HG03025 (cell line): ENCODE measurements around the gene USP37.
"Not testable (repeated sequence)": the region's sequence is repeated elsewhere in the genome, so short reads cannot be mapped to it uniquely, and the experiment has no call there.

Experiments
- ATAC-seq: cut with Tn5 transposase; IDR thresholded peaks from one replicate; pipeline ENCODE4 v1.9.1; 2021; ENCODE audit warnings: mild to moderate bottlenecking, moderate library complexity; ENCODE audit not compliant: unreplicated experiment, low FRiP score

The USP37 gene

DNA sequence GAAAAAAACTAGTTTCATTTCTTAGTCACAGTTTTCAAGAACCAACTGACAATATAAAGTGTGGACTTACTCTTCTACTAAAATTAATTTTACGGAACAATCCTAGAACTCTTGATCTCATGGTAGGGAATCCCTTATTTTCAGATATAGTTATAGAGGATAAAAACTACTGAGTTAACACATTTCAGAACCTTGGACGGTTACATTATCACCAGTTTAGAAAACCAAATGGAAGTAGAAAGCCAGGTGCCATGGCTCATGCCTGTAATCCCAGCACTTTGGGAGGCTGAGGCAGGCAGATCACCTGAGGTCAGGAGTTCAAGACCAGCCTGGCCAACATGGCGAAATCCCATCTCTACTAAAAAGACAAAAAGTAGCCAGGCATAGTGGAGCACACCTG, 13.9 kb downstream of the USP37 start:
- ATAC-seq, result not testable (repeated sequence)

DNA sequence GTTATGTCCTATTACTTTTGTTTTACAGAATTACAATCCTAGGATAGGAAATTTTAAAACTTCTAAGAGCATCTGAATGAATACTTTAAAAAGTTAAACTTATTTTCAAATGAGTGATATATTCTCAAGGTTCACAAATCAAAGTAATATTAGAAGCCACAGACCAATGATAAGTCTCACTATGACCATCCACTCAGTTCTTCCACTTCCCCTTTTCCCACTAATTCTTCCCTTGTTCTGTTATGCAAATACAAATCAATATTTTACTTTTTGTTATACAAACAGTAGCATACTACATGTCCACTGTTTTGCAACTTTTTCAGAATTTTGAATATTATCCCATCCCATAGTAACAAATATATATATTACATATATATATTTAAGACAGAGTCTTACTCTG, 20.2 kb downstream of the USP37 start:
- no peak for ATAC-seq

DNA sequence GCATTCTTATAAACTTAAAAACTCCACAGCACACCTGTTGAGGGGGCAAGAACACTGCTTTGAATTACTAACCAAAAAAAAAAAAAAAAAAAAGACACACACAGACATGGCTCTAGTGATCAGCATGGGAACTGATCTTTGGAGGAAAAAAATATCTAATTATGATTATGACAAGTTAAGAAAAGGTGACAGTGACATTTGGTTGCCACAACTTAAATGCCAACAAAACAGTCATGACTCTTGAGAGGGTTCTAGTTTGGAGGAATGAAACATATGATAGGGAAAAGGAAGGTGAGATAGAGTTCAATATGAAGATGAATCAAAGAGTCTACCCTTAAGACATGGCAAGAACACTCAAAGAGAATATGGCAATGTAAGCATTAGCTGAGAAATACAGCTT, 20.6 kb downstream of the USP37 start:
- no peak for ATAC-seq

DNA sequence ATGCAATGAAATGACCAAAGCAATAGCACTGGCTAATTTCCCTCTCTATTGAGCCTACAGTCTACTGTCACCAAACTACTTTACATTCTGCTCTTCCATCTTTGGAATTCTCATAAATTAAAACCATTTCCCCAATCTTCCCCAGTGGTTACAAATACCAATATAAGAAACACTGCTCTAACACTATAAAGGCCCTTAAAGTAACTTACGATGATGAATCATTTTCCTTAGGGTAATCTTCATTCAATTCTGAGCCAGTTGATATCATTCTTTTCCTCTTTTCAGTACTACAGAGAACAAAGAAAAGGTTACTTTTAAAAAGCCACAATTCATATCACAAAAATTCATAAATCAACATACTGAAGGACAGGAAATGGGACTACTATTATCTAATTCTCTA, 22.1 kb downstream of the USP37 start:
- ATAC-seq, result no peak

DNA sequence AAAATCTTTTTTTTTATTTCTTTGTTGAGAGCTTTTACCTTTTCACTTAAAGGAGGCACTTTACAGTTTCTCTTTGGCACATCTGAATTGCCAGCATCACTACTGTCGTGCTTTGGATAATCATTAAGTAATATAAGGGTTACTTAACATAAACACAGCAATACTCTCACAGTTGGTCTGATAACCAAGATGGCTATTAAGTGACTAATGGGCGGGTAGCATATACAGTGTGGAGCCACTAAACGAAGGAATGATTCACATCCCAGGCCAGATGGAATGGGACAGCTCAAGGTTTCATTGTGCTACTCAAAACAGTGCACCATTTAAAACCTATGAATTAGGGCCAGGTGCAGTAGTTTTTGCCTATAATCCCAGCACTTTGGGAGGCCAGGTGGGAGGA, 28.1 kb downstream of the USP37 start:
- no peak for ATAC-seq

DNA sequence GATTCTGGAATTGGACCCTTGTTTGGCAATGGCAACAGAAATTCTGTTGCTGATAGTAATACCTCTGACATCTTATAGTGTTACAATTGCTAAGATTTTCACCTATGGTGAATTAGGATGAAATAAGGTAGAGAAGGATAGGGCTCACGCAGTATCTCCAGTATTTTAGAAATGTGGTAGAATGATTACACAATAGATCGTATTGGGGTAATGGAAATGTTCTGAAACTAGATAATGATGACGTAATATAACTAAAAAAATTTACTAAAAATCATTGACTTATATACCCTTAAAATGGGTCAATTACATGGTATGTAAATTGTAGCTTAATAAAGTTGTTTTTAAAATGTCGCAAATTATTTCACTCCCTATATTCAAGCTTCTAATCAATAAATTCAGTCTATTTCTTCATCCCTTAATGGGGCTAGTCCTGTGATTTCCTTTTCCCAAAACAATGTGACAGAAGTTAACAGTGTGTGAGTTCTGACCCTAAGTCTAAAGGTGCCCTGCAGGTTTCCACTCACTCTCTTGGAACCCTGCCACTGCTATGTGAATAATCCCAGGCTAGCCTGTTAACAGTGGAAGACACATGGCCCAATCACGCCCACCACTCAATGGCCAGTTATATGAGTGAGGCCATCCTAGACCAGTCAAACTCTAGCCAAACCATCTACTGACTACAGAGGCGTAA, 31.2 kb downstream of the USP37 start:
- ATAC-seq, result no peak

DNA sequence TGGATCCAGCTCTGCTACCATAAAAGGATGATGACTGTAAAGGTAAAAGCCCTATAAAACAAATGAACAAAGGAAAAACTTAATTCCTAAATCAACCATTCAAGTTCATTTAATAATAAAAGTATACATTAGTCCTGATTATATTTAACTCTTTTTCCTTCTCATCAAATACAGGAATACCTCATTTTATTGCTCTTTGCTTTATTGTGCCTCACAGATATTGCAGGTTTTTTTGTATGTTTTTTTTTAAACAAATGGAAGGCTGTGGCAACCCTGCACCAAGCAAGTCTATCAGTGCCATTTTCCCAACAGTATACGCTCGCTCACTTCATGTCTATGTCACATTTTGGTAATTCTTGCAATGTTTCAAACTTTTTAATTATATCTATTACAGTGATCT, 38.2 kb downstream of the USP37 start:
- no peak for ATAC-seq

DNA sequence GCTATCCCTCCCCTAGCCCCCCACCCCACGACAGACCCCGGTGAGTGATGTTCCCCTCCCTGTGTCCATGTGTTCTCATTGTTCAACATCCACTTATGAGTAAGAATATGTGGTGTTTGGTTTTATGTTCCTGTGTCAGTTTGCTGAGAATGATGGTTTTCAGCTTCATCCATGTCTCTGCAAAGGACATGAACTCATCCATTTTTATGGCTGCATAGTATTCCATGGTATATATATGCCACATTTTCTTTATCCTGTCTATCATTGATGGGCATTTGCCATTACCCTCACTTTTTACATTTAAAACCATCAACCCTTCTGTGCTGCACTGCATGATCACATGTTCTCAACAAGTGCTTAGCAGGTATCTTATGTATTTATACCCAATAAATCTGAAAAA, 39.7 kb downstream of the USP37 start:
- not testable (repeated sequence) for ATAC-seq

DNA sequence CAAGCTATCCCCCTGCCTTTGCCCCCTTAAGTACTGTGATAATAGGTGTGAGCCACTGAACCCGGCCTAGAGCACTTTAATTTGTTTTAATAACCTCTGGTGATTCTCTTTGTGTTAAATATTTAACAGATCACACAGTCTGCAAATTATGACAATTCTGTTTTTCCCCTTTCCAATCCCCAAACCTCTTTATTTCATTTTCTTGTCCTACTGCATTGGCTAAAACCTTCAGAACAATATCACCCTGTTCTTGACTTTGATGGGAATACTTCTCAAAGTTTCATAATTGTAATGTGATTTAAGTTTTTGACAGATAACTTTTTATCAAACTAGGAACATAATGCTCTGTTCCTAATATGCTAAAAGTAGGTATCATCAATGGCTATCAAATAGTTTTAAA, 44.5 kb downstream of the USP37 start:
- no peak for ATAC-seq

DNA sequence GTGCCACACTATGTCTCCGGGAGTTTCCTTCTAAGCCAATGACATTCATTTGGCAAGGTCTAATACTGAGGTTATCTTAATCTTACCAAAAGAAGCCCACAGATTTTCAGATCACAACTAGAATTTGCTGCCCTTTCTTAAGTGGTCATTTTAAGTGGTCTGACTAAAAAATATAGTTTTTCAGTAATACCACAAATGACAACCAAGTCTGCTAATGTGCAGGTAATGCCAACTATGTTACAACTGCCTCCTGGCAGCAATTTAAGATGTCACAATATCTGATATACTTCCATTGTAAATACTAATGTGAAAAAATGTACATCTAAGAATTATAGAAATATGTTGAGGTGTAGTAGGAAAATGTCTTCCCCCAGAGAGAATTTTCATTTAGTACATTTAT, 49.3 kb downstream of the USP37 start:
- no peak for ATAC-seq

DNA sequence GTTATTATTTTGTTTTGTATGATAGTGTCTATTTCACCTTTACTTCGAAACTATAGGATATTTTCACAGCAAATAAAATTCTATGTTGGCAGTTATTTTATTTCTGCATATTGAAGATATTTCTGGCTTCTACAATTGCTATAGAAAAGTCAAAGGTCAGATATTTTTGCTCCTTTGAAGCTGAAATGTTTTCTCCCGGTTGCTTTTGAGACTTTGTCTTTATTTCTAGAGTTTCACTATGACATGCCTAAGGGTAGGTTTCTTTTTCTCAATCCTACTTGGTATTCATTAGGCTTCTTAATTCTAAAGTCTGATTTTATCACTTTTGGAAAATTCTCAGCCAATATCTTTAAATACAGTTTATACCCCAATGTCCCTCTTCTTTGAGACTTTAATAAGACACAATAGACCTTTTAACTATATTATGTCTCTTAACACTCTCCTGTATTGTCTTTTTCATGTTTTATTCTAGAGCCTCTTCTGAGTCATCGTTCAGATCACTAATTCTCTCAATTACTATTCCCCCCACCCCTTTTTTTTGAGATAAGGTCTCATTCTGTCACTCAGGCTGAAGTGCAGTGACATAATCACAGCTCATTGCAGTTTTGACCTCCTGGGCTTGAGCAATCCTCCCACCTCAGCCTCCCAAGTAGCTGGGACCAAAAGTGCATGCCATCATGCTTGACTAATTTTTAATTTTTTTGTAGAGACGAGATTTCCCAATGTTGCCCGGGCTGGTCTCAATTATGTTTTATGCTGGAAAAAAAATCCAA, 50.5 kb downstream of the USP37 start:
- no peak for ATAC-seq

DNA sequence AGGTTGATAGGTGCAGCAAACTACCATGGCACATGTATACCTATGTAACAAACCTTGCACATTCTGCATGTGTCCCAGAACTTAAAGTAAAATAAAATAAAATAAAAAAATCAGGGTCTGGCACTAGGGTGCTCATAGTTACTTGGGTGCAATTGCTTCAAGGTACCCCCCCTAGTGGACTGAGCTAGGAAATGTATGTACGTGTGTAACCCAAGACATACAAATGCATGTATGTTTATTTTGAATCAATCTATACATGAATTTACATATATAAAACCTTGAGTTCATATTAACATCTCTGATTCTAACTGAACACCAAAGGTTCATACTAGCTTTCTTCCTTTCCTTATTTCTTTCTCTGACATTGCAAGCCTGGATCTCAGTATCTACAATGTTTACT, 51.5 kb downstream of the USP37 start:
- no peak for ATAC-seq

DNA sequence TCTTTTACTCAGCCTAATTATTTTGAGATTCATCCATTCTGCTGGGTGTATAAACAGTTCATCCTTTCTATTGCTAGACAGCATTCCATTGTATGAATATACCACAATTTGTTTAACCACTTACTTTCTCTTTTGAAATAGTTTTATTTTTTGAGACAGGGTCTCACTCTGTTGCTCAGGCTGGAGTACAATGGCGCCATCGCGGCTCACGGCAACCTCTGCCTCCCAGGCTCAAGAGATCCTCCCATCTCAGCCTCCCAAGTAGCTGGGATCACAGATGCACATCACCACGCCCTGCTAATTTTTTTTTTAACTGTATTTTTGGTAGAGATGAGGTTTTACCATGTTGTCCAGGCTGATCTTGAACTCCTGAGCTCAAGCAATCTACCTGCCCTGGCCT, 54.5 kb downstream of the USP37 start:
- no peak for ATAC-seq

DNA sequence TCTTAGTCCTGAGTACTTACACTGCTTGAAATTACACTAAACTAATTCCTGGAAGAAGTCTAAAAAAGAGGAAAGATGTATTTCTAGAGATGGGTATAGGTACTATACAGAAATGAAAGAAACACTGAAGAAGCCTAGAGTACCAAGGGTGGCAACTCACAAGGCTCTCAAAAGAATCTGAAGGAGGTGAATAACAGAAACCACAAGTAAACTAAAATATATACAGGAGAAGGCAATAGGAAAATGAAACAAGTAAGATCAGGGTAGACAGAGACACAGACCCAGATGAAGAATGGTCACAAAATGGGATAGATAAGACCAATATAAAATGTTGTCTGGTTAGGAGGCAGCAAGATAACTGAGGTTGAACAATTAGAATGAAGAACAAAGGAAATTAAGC, 59.9 kb downstream of the USP37 start:
- ATAC-seq, result no peak

DNA sequence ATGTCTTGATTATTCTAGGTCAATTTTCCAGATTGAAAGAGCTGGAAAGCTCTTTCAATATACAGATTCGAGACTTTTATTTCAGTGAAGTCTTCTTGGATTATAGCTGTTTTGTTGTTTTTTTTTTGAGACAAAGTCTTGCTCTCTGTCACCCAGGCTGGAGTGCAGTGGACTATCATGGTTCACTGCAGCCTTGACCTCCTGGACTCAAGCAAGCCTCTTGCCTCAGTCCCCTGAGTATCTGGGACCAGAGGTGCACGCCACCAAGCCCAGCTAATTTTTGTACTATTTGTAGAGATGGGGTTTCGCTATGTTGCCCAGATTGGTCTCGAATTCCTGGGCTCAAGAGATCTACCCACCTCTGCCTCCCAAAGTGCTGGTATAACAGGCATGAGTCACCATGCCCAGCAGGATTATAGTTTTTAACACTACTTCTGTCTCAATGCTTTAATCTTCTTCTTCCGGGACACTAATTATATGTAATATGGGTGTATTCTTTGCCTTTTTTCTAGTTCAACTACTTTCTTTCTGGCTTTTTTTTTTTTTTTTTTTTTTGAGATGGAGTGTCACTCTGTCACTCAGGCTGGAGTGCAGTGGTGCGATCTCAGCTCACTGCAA, 62.3 kb downstream of the USP37 start:
- ATAC-seq, result no peak

DNA sequence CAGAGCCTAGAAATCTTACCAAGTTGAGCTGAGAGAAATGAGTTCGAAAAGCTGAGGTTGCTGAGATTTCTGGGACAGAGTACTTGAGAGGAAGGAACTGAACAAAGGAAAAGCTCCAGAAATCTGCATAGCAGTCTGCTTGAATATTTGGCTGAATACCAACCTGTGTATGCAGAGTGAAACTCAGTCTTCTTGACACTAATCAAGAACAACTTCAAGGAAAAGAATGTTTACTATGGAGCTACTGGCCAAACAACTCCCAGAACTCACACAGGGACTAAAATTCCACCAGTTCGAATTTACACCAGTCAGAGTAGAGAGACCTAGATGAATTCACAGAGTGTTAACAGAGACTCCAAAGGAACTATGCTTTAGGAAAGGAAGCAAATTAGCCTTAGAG, 66.5 kb downstream of the USP37 start:
- ATAC-seq, result no peak

DNA sequence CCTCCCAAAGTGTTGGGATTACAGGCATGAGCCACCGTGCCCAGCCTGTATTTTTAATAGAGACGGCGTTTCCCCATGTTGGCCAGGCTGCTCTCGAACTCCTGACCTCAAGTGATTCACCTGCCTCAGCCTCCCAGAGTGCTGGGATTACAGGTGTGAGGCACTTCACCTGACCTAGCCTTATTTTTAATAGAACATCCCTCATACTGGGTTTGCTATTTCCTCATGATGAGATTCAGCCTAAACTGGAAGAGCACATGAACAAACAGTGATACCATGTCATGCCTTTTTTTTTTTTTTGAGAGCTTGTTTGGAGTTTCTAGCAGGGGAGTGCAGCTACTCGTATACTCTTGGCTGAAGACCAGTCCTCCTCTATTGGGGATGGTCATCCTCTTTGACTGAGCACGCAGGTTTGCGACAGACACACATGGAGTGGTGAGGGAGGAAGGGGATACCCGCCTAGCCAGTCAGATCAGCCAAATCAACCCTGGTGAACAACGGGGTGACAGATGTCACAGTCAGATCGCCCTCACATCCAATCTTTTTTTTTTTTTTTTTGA, 67.6 kb downstream of the USP37 start:
- no peak for ATAC-seq

DNA sequence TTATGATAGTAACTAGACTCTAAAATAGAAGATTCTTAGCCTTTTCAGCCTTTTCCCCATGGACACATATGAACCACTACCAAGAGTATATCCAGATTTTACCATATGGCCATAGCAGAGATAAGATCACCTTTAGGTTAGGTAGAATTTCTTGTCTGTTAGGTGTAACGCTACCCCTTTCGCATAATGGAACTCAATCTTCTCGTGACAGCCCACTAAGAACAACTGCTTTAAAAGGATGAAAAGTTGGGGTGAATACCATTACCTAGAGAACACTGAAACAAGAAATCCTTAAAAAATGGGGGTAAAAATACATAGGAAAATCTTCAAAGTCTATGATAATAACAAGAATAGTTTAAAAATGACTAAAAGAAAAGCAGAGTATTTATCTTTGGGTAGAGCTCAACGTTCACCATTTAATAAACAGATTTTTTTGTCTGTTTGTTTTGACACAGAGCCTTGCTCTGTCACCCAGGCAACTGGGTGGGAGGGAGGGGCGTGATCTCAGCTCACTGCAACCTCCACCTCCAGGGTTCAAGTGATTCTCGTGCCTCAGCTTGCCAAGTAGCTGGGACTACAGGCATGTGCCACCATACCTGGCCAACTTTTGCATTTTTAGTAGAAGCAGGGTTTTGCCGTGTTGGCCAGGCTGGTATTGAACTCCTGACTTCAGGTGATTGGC, 82.0 kb downstream of the USP37 start:
- no peak for ATAC-seq

DNA sequence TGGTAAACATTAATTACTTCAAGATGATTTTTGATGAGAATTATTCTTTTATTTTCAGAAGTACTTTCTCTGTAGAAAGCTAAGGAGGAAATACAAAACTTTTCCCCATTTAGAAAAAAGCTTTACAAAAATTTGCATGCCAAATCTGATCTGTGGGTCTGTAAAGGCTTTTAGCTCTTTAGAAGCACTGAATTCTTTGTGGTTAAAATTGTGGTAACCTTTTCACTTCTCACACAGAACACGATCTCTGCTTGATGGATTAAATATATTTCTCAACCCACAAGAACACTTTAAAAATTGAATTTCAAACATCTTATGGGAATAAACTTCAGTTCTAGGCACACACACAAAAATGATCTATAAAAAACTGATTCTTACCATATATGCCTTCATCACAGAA, 85.5 kb downstream of the USP37 start:
- no peak for ATAC-seq

DNA sequence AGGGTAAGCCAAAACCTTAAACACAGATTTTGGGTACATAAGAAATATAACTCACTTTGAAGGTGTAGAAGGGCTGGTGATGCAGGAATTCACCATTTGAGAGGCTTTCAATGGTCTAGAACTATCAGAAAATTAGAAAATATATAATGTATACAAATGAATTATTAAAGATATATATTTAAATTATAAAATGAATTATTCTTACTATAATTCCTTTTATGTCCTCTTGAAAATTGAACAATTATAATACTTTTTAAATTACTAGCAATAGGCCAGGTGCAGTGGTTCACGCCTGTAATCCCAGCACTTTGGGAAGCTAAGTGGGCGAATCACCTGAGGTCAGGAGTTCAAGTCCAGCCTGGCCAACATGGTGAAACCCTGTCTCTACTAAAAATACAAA, 88.6 kb downstream of the USP37 start:
- ATAC-seq, result no peak

DNA sequence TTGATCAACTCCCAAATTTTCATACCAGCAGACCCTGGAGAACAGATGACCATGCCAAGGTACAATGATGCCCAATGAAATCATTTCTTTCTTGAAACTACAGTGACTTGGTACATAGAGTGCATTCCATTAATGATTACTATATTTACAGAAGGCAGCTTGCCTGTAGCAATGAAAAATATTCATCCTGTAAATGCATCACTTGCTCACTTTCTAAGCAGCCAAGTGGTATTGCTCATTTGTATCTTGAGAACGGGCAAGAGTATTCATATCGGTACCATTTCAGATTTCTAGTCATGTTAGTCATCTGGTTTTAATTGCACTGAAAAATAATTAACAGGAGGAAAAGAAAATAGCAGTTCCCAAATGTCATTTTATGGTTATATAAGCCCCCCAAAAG, 89.6 kb downstream of the USP37 start:
- ATAC-seq, result no peak
